ENCODE results near the gene SLFN5. TPM values are rescaled to one million over a fixed set of nuclear protein-coding genes. Genes with fewer than 3 reads are reported as not detected.
"Not testable (repeated sequence)": the region's sequence is repeated elsewhere in the genome, so short reads cannot be mapped to it uniquely, and the experiment has no call there.

SLFN5 gene
- polyA plus RNA-seq, 6 donors from 2014 or later, result 2.5 to 14.0 (median 3.9) TPM

- Mint-ChIP-seq H3K9me3 (peaks cover 0 to 3% (median 0%) of the 10 kb centered on the region in 7 donors), H3K36me3 (no peaks in the 10 kb centered on the region), H3K4me1 (peaks cover 7 to 9% (median 9%) of the 10 kb centered on the region in 3 donors), H3K27me3 (peaks cover 4 to 22% (median 18%) of the 10 kb centered on the region in 3 donors), H3K4me3 (no peak overlapping the region), H3K27ac (no peak overlapping the region)
- DNase-seq, result no peak
- no peak for ATAC-seq (ENCODE audit: low read depth in 2 of 2)
These were observed 42.1 kb downstream of the SLFN5 start for GRCh38 chr17:35284955-35285354.

- Mint-ChIP-seq H3K4me3 (no peak overlapping the region), H3K36me3 (no peaks in the 10 kb centered on the region), H3K27me3 (peaks cover 4 to 26% (median 17%) of the 10 kb centered on the region in 3 donors), H3K9me3 (peaks cover 0 to 3% (median 0%) of the 10 kb centered on the region in 7 donors), H3K4me1 (peaks cover 7 to 9% (median 9%) of the 10 kb centered on the region in 3 donors), H3K27ac (peak overlapping the region in 1 of 6 donors; percentile 36)
- ATAC-seq (ENCODE audit: low read depth in 2 of 2) (no peak), DNase-seq (no peak)
These were observed 43.4 kb downstream of the SLFN5 start for GRCh38 chr17:35286120-35286781.

GRCh38 chr17:35287286-35287811, 44.5 kb downstream of the SLFN5 start:
- ATAC-seq (ENCODE audit: low read depth in 2 of 2), result no peak
- peaks cover 7 to 9% (median 9%) of the 10 kb centered on the region in 3 donors for H3K4me1 Mint-ChIP-seq
- DNase-seq, result no peak
- peaks cover 4 to 21% (median 14%) of the 10 kb centered on the region in 3 donors for H3K27me3 Mint-ChIP-seq
- H3K9me3 Mint-ChIP-seq, result peaks cover 0 to 3% (median 0%) of the 10 kb centered on the region in 7 donors
- H3K4me3 Mint-ChIP-seq, result no peak overlapping the region
- no peaks in the 10 kb centered on the region for H3K36me3 Mint-ChIP-seq
- no peak overlapping the region for H3K27ac Mint-ChIP-seq

- no peaks in the 10 kb centered on the region for H3K36me3 Mint-ChIP-seq
- H3K27me3 Mint-ChIP-seq, result peaks cover 4 to 20% (median 15%) of the 10 kb centered on the region in 3 donors
- H3K4me1 Mint-ChIP-seq, result peaks cover 7 to 9% (median 9%) of the 10 kb centered on the region in 3 donors
- H3K9me3 Mint-ChIP-seq, result peaks cover 0 to 3% (median 0%) of the 10 kb centered on the region in 7 donors
- ATAC-seq (ENCODE audit: low read depth in 2 of 2) (peak; percentile 32 to 57), DNase-seq (peak; percentile 7)
- peak overlapping the region in 4 of 8 donors; percentile 1 to 70 (median 49) for H3K4me3 Mint-ChIP-seq
- H3K27ac Mint-ChIP-seq, result peak overlapping the region in 3 of 6 donors; percentile 56 to 73 (median 57)
These were observed 46.4 kb downstream of the SLFN5 start for GRCh38 chr17:35289222-35289621.

GRCh38 chr17:35291802-35292201, 48.9 kb downstream of the SLFN5 start:
- Mint-ChIP-seq H3K36me3 (peaks cover 3 to 10% of the 10 kb centered on the region in 2 donors), H3K9me3 (peaks cover 0 to 13% (median 8%) of the 10 kb centered on the region in 7 donors), H3K27ac (no peak overlapping the region), H3K27me3 (peaks cover 15 to 36% (median 33%) of the 10 kb centered on the region in 3 donors), H3K4me3 (no peak overlapping the region), H3K4me1 (peaks cover 7 to 9% (median 9%) of the 10 kb centered on the region in 3 donors)
- no peak for ATAC-seq (ENCODE audit: low read depth in 2 of 2)
- no peak for DNase-seq

GRCh38 chr17:35293151-35293847, 50.4 kb downstream of the SLFN5 start:
- peaks cover 7 to 9% (median 9%) of the 10 kb centered on the region in 3 donors for H3K4me1 Mint-ChIP-seq
- no peak for DNase-seq
- peaks cover 0 to 13% (median 9%) of the 10 kb centered on the region in 7 donors for H3K9me3 Mint-ChIP-seq
- no peak for ATAC-seq (ENCODE audit: low read depth in 2 of 2)
- no peak overlapping the region for H3K27ac Mint-ChIP-seq
- no peak overlapping the region for H3K4me3 Mint-ChIP-seq
- H3K27me3 Mint-ChIP-seq, result peaks cover 17 to 51% (median 47%) of the 10 kb centered on the region in 3 donors
- peaks cover 6 to 10% of the 10 kb centered on the region in 2 donors for H3K36me3 Mint-ChIP-seq

GRCh38 chr17:35294756-35295155, 51.9 kb downstream of the SLFN5 start:
- Mint-ChIP-seq H3K36me3 (peaks cover 6 to 10% of the 10 kb centered on the region in 2 donors), H3K9me3 (peaks cover 0 to 13% (median 9%) of the 10 kb centered on the region in 7 donors), H3K4me3 (no peak overlapping the region), H3K4me1 (no peaks in the 10 kb centered on the region), H3K27ac (no peak overlapping the region), H3K27me3 (peaks cover 21 to 66% (median 62%) of the 10 kb centered on the region in 3 donors)
- ATAC-seq (ENCODE audit: low read depth in 2 of 2), result no peak
- DNase-seq, result no peak

- H3K4me3 Mint-ChIP-seq, result no peak overlapping the region
- H3K9me3 Mint-ChIP-seq, result peaks cover 0 to 19% (median 11%) of the 10 kb centered on the region in 7 donors
- H3K27me3 Mint-ChIP-seq, result peaks cover 21 to 72% (median 64%) of the 10 kb centered on the region in 3 donors
- H3K27ac Mint-ChIP-seq, result no peak overlapping the region
- no peak for DNase-seq
- H3K4me1 Mint-ChIP-seq, result no peaks in the 10 kb centered on the region
- no peak for ATAC-seq (ENCODE audit: low read depth in 2 of 2)
- H3K36me3 Mint-ChIP-seq, result peaks cover 6 to 14% of the 10 kb centered on the region in 2 donors
These were observed 52.8 kb downstream of the SLFN5 start for GRCh38 chr17:35295686-35296085.

- ATAC-seq (ENCODE audit: low read depth in 2 of 2), result no peak
- Mint-ChIP-seq H3K4me1 (no peaks in the 10 kb centered on the region), H3K4me3 (no peak overlapping the region), H3K36me3 (peaks cover 12 to 26% of the 10 kb centered on the region in 2 donors), H3K27me3 (peaks cover 31 to 75% (median 65%) of the 10 kb centered on the region in 3 donors), H3K9me3 (peaks cover 3 to 32% (median 20%) of the 10 kb centered on the region in 7 donors), H3K27ac (no peak overlapping the region)
- no peak for DNase-seq
These were observed 54.8 kb downstream of the SLFN5 start for GRCh38 chr17:35297666-35298065.

GRCh38 chr17:35298639-35299038, 55.8 kb downstream of the SLFN5 start:
- DNase-seq, result no peak
- H3K4me1 Mint-ChIP-seq, result no peaks in the 10 kb centered on the region
- H3K4me3 Mint-ChIP-seq, result no peak overlapping the region
- H3K27ac Mint-ChIP-seq, result no peak overlapping the region
- peaks cover 8 to 42% (median 27%) of the 10 kb centered on the region in 7 donors for H3K9me3 Mint-ChIP-seq
- ATAC-seq (ENCODE audit: low read depth in 2 of 2), result no peak
- peaks cover 20 to 34% of the 10 kb centered on the region in 2 donors for H3K36me3 Mint-ChIP-seq
- peaks cover 31 to 78% (median 68%) of the 10 kb centered on the region in 3 donors for H3K27me3 Mint-ChIP-seq

GRCh38 chr17:35299135-35299534, 56.3 kb downstream of the SLFN5 start:
- H3K27ac Mint-ChIP-seq, result no peak overlapping the region
- H3K36me3 Mint-ChIP-seq, result peaks cover 22 to 37% of the 10 kb centered on the region in 2 donors
- DNase-seq (no peak), ATAC-seq (ENCODE audit: low read depth in 2 of 2) (no peak)
- peaks cover 31 to 78% (median 69%) of the 10 kb centered on the region in 3 donors for H3K27me3 Mint-ChIP-seq
- no peaks in the 10 kb centered on the region for H3K4me1 Mint-ChIP-seq
- peak overlapping the region in 1 of 8 donors; percentile 43 for H3K4me3 Mint-ChIP-seq
- peaks cover 9 to 47% (median 32%) of the 10 kb centered on the region in 7 donors for H3K9me3 Mint-ChIP-seq

GRCh38 chr17:35309345-35309744, 66.5 kb downstream of the SLFN5 start:
- H3K4me1 Mint-ChIP-seq, result peaks cover 14 to 18% (median 16%) of the 10 kb centered on the region in 3 donors
- not testable (repeated sequence) for H3K36me3 Mint-ChIP-seq; DNase-seq; H3K4me3 Mint-ChIP-seq; H3K27ac Mint-ChIP-seq; ATAC-seq (ENCODE audit: low read depth in 2 of 2)
- H3K9me3 Mint-ChIP-seq, result peaks cover 0 to 26% (median 8%) of the 10 kb centered on the region in 7 donors
- H3K27me3 Mint-ChIP-seq, result peaks cover 7 to 48% (median 39%) of the 10 kb centered on the region in 3 donors

GRCh38 chr17:35312346-35312745, 69.5 kb downstream of the SLFN5 start:
- H3K9me3 Mint-ChIP-seq, result peaks cover 0 to 24% (median 8%) of the 10 kb centered on the region in 7 donors
- DNase-seq (no peak), ATAC-seq (ENCODE audit: low read depth in 2 of 2) (no peak)
- H3K4me3 Mint-ChIP-seq, result peak overlapping the region in 3 of 8 donors; percentile 37 to 86 (median 76)
- peaks cover 14 to 25% (median 16%) of the 10 kb centered on the region in 3 donors for H3K4me1 Mint-ChIP-seq
- peaks cover 0 to 27% (median 17%) of the 10 kb centered on the region in 3 donors for H3K27me3 Mint-ChIP-seq
- H3K36me3 Mint-ChIP-seq, result no peaks in the 10 kb centered on the region
- no peak overlapping the region for H3K27ac Mint-ChIP-seq
